OCI-LY3 (cell line): Measurements from ENCODE around the gene GNAS-AS1.

ENCODE experiments used
- EZH2phosphoT487 ChIP-seq: fragments of 200-600 bp; shearing (Covaris generic); IDR thresholded peaks from 2 replicates; pipeline ENCODE4 v1.6.1; 2018; ENCODE audit warnings: antibody characterized with exemption, mixed run types, low read depth
- TF ChIP-seq, protein P1 (sequence below): fragments of 200-600, 300-600 bp; sonication (generic); IDR thresholded peaks from 2 replicates; pipeline ENCODE4 v1.5.1; 2014; ENCODE audit warnings: antibody characterized with exemption, low read length, low read depth

DNA sequence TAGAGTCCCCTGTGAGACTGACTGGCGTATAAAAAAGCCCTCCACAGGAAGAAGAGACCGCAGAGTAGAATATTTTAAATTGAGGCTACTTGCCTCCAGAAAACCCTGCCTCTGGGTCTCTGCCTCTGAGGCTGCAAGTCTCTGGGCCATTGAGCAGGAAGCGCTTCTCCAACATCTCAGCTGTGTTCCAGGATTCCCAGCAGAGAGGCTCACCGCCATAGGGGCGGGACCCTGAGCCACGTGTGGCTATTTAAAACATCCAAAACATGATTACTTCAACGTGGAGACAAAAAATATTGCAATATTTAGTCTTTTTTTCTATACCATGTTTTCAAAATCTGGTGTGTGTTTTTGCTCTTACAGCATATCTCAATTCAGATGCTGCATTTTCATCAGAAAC lies 59.4 kb downstream of the GNAS-AS1 start:
- TF ChIP-seq, protein P1, sequence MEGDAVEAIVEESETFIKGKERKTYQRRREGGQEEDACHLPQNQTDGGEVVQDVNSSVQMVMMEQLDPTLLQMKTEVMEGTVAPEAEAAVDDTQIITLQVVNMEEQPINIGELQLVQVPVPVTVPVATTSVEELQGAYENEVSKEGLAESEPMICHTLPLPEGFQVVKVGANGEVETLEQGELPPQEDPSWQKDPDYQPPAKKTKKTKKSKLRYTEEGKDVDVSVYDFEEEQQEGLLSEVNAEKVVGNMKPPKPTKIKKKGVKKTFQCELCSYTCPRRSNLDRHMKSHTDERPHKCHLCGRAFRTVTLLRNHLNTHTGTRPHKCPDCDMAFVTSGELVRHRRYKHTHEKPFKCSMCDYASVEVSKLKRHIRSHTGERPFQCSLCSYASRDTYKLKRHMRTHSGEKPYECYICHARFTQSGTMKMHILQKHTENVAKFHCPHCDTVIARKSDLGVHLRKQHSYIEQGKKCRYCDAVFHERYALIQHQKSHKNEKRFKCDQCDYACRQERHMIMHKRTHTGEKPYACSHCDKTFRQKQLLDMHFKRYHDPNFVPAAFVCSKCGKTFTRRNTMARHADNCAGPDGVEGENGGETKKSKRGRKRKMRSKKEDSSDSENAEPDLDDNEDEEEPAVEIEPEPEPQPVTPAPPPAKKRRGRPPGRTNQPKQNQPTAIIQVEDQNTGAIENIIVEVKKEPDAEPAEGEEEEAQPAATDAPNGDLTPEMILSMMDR, result no peak
- no peak for TF ChIP-seq EZH2phosphoT487
